Endothelial cell of umbilical vein (primary cell): ENCODE results near the gene ALDH4A1. TPM values are rescaled to one million over a fixed set of nuclear protein-coding genes. Genes with fewer than 3 reads are reported as not detected.

ENCODE experiments used
- BruUV-seq: library from RNA; stranded (reverse); fragments of 400-500 nt; replicated peaks from 2 replicates; lab custom pipeline; 2021; lab: Mats Ljungman, UMichigan
- CTCF ChIA-PET: fragments of 300-600, 350-600 bp; sonication (Branson Sonifier 250); formaldehyde crosslinking; loops from one replicate; lab custom pipeline; 2021; ENCODE audit warnings: antibody characterized with exemption, inconsistent platforms; lab: Charles Lee
- POLR2A ChIA-PET: fragments of 300-600, 350-600 bp; sonication (Branson Sonifier 250); formaldehyde crosslinking; loops from one replicate; lab custom pipeline; 2021; ENCODE audit warnings: antibody characterized with exemption, inconsistent platforms; lab: Charles Lee
- DNase-seq: peaks from one replicate; pipeline ENCODE4 v3.0.0-alpha.2; 2011; ENCODE audit warnings: low read depth, low spot score
- FAIRE-seq: peaks from 2 replicates; lab custom pipeline; 2011; peaks lifted over from hg19 to GRCh38; lab: Jason Lieb, UNC
- H2AFZ ChIP-seq: 2 replicates; pipeline ENCODE4 v1.6.0; 2012; ENCODE audit warnings: low read depth, low read length, control low read depth, inconsistent platforms
- H3K27ac ChIP-seq: 2 replicates; pipeline ENCODE4 v1.5.1; 2011; ENCODE audit warnings: low read depth, mild to moderate bottlenecking, control low read depth, low read length, moderate library complexity; ENCODE audit not compliant: insufficient read depth
- H3K27me3 ChIP-seq, 2 experiments: 2 replicates each; pipeline versions ENCODE4 v1.6.0 to v1.6.1; 2011; ENCODE audit warnings: low read length in 2 of 2, mixed read lengths in 1 of 2; ENCODE audit not compliant: control insufficient read depth in 2 of 2, insufficient read depth in 2 of 2
- H3K36me3 ChIP-seq, 2 experiments: 2 replicates in 1 of 2; 3 replicates in 1 of 2; pipeline ENCODE4 v1.5.1; 2011; ENCODE audit warnings: low read length in 2 of 2, mild to moderate bottlenecking in 1 of 2, moderate library complexity in 1 of 2; ENCODE audit not compliant: control insufficient read depth in 2 of 2, insufficient read depth in 2 of 2; ENCODE audit errors: extremely low read depth in 1 of 2
- H3K4me1 ChIP-seq: 3 replicates; pipeline ENCODE4 v1.5.1; 2011; ENCODE audit warnings: mild to moderate bottlenecking, low read length; ENCODE audit not compliant: control insufficient read depth, insufficient read depth; ENCODE audit errors: extremely low read depth
- H3K4me2 ChIP-seq: 2 replicates; pipeline ENCODE4 v1.6.1; 2011; ENCODE audit warnings: low read length, control low read depth, mixed read lengths; ENCODE audit not compliant: insufficient read depth
- H3K4me3 ChIP-seq, 3 experiments: fragments of 200-600 bp in 1 of 3; sonication (generic), shearing (Covaris generic) in 1 of 3; replicated peaks in 1 of 3; 2 replicates each; pipeline ENCODE4 v1.5.1; 2011 to 2016; ENCODE audit warnings: control low read depth in 3 of 3, low read length in 3 of 3, mild to moderate bottlenecking in 2 of 3, inconsistent platforms in 1 of 3, low read depth in 1 of 3, moderate library complexity in 1 of 3; ENCODE audit not compliant: insufficient read depth in 1 of 3
- H3K79me2 ChIP-seq: 2 replicates; pipeline ENCODE4 v1.6.0; 2012; ENCODE audit warnings: low read length, inconsistent platforms; ENCODE audit not compliant: control insufficient read depth, insufficient read depth
- H3K9ac ChIP-seq: replicated peaks from 2 replicates; pipeline ENCODE3; 2011; ENCODE audit warnings: low read length, control low read depth; ENCODE audit not compliant: insufficient read depth; ENCODE audit errors: extremely low read depth
- H3K9me1 ChIP-seq: replicated peaks from 3 replicates; pipeline ENCODE4 v1.6.0; 2011; ENCODE audit warnings: mild to moderate bottlenecking, low read length; ENCODE audit not compliant: control insufficient read depth, insufficient read depth; ENCODE audit errors: extremely low read depth
- H3K9me3 ChIP-seq: replicated peaks from 2 replicates; pipeline ENCODE4 v1.5.1; 2012; ENCODE audit warnings: low read length, inconsistent platforms; ENCODE audit not compliant: control insufficient read depth, insufficient read depth
- H4K20me1 ChIP-seq: replicated peaks from 2 replicates; pipeline ENCODE3; 2011; ENCODE audit warnings: mild to moderate bottlenecking, low read length; ENCODE audit not compliant: control insufficient read depth, insufficient read depth; ENCODE audit errors: extremely low read depth
- CTCF ChIP-seq, 2 donors: IDR thresholded peaks; 1 replicate in 1 of 2; 2 replicates in 1 of 2; pipeline ENCODE4 v1.5.1; 2011; ENCODE audit warnings: low read length in 2 of 2, mild to moderate bottlenecking in 2 of 2, moderate library complexity in 2 of 2, control low read depth in 1 of 2, inconsistent platforms in 1 of 2, low read depth in 1 of 2; ENCODE audit not compliant: insufficient read depth in 1 of 2; ENCODE audit errors: extremely low read depth in 1 of 2
- EZH2 ChIP-seq: IDR thresholded peaks from 2 replicates; pipeline ENCODE4 v1.6.1; 2012; ENCODE audit warnings: borderline replicate concordance, low read depth, mild to moderate bottlenecking, moderate library complexity, low read length, inconsistent platforms; ENCODE audit not compliant: severe bottlenecking
- FOS ChIP-seq: IDR thresholded peaks from 2 replicates; pipeline ENCODE4 v1.6.1; 2011; ENCODE audit warnings: mild to moderate bottlenecking, low read length, moderate library complexity, borderline replicate concordance; ENCODE audit not compliant: insufficient read depth
- GATA2 ChIP-seq: IDR thresholded peaks from 2 replicates; pipeline ENCODE4 v1.7.0; 2011; ENCODE audit warnings: low read depth, mild to moderate bottlenecking, moderate library complexity, mixed read lengths, low read length; ENCODE audit not compliant: insufficient read length, insufficient read depth
- JUN ChIP-seq: IDR thresholded peaks from 2 replicates; pipeline ENCODE4 v1.6.1; 2011; ENCODE audit warnings: borderline replicate concordance, low read depth; ENCODE audit not compliant: insufficient read length, insufficient read depth
- MAX ChIP-seq: IDR thresholded peaks from 2 replicates; pipeline ENCODE4 v1.6.1; 2011; ENCODE audit not compliant: insufficient read depth, insufficient read length
- MYC ChIP-seq: IDR thresholded peaks from one replicate; pipeline ENCODE4 v1.6.1; 2011; ENCODE audit warnings: mild to moderate bottlenecking, low read depth, low read length
- POLR2A ChIP-seq: IDR thresholded peaks from 2 replicates; pipeline ENCODE4 v1.6.1; 2012; ENCODE audit warnings: low read depth, mild to moderate bottlenecking, control low read depth, low read length
- POLR2AphosphoS5 ChIP-seq: IDR thresholded peaks from 2 replicates; pipeline ENCODE4 v1.6.1; 2012; ENCODE audit warnings: low read depth, mild to moderate bottlenecking, control low read depth, low read length, moderate library complexity; ENCODE audit not compliant: insufficient read depth
- dilution Hi-C: fragments of 300-500 bp; cut with MboI; formaldehyde crosslinking; loops from one replicate; pipeline ENCODE4 v1.15.0; 2019; ENCODE audit warnings: low sequenced_read_pairs; ENCODE audit not compliant: extremely low pct_ligation_motif_present
- intact Hi-C: fragments of 100-400 bp; cut with micrococcal nuclease; formaldehyde crosslinking; loops from one replicate; pipeline ENCODE4 v1.10.0; 2022
- polyA plus RNA-seq, 4 experiments: library from polyadenylated mRNA; depleted of rRNA in 3 of 4; stranded (reverse) in 3 of 4; unstranded in 1 of 4; fragments of >200 nt; gene quantifications; 2 replicates each; pipeline versions ENCODE4 v1.2.1 to v1.2.3, GENCODE V29; 2011 to 2012; ENCODE audit warnings: missing spikeins in 1 of 4
- total RNA-seq: library from RNA; stranded (reverse); gene quantifications from 2 replicates; pipeline ENCODE4 v1.2.3, GENCODE V29; 2021

ALDH4A1 gene
- total and polyA plus RNA-seq, 2 donors (not counting 3 experiments of a cell fraction or from before 2014, with no cell fraction given) = 17.4 to 18.5 TPM

GRCh38 chr1:18934205-18935000 lies 32.0 kb upstream of the ALDH4A1 start:
- H3K9me1 ChIP-seq = no peaks in the 10 kb centered on the region
- intact Hi-C loops (no loop called here), dilution Hi-C loops (no loop called here)
- no peak overlapping the region for H3K4me3 ChIP-seq
- H3K9ac ChIP-seq = no peak overlapping the region
- no peak overlapping the region for H3K4me2 ChIP-seq
- H3K27me3 ChIP-seq = no peaks in the 10 kb centered on the region
- no TSS peak for BruUV-seq
- POLR2A ChIA-PET = no interaction called here
- no peaks in the 10 kb centered on the region for H3K9me3 ChIP-seq
- no peaks in the 10 kb centered on the region for H4K20me1 ChIP-seq
- CTCF ChIA-PET = interaction anchor here (1.1 kb wide), 1 partner anchor 21 kb away, joined by 5 read pairs; no protein-coding TSS in a partner anchor
- no peak overlapping the region for H3K27ac ChIP-seq
- H3K4me1 ChIP-seq = no peaks in the 10 kb centered on the region
- DNase-seq (no peak), FAIRE-seq (no peak)
- peaks cover 83% of the 10 kb centered on the region for H3K79me2 ChIP-seq
- no peak overlapping the region for H2AFZ ChIP-seq
- no peaks in the 10 kb centered on the region for H3K36me3 ChIP-seq
- TF ChIP-seq JUN (no peak), MAX (no peak), GATA2 (no peak), POLR2AphosphoS5 (no peak), MYC (no peak), POLR2A (no peak), CTCF (IDR thresholded peaks at IDR 0.05; ENCODE audit: extremely low read depth in 1 of 2, insufficient read depth in 1 of 2, low read depth in 1 of 2, low read length in 2 of 2) (no peak), FOS (no peak), EZH2 (no peak)
